NCI-H510A (cell line): ENCODE data around the gene KCNE1.
"Not testable (repeated sequence)": the region's sequence is repeated elsewhere in the genome, so short reads cannot be mapped to it uniquely, and the experiment has no call there.

Experiments
- DNase-seq: peaks from one replicate; lab custom pipeline; 2025; lab: John Stamatoyannopoulos, UW

Gene KCNE1

DNA sequence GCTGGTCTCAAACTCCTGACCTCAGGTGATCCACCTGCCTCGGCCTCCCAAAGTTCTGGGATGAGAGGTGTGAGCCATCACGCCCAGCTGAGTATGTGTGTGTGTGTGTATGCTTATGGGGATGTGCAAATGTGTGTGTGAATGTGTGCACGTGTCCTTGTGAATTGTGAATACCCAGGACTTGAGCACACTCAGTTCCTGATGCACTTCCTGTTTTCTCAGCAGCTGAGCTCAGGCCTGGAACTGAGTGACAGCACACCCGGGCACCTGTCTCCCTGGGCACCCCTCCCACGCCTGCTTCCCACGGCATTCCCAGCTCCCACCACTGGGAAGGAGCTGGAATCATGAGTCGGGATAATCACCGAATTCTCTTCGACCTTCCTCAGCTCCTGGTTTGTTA, 104.7 kb downstream of the KCNE1 start:
- DNase-seq = not testable (repeated sequence)

DNA sequence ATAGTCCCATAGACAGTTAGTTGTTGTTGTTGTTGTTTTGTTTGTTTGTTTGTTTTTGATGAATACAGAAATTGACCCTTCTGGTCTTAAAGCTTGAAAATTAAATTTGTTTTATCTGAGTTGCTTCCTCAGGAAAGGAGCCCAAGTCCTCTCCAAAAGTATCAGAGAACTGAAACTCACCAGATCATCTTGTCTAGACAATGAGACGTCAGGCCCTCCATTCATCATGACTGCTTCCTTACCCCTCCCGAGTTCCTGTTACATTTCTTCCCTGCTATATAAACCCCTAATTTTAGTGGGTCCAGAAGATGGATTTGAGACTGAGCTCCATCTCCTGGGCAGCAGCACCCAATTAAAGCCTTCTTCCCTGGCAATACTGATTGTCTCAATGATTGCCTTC, 105.3 kb downstream of the KCNE1 start:
- not testable (repeated sequence) for DNase-seq

DNA sequence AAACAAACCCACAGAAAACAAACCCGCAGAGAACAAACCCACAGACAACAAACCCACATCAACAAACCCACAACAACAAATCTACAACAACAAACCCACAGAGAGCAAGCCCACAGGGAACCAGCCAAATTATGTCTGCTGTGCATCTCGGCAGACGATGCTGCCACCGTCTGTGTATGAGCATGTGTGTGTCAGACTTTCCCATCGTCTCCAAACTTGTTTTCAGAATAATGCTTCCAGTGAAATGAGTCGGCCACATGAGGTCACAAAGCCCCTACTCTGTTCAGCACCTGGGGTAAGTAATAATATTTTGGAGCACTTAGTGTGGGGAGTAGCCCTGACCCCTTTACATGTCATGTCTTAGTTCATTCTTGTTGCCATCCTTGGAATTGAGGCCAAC, 105.9 kb downstream of the KCNE1 start:
- DNase-seq = not testable (repeated sequence)

- DNase-seq = not testable (repeated sequence)
Observed at GRCh38 chr21:34405686-34406085, 106.3 kb downstream of the KCNE1 start.

DNA sequence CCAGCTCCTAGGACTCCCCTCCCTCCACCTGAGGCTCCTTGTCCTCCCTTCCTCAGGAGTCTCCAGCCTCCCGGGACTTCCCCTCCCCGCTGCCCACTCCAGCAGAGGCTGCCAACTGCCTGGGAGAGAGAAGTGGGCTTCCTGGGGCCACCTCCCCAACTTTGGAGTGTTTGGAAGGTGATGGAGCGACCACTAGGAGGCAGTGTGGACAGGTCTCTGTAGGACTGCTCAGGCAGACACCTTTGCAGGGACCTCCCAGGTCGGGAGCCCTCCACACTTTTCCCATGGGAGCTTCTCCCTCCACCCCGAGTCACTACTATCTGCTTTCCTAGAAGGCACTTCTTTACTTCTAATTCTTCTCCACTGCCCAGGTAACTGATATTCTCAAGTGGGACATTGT, 107.3 kb downstream of the KCNE1 start:
- DNase-seq = not testable (repeated sequence)

DNA sequence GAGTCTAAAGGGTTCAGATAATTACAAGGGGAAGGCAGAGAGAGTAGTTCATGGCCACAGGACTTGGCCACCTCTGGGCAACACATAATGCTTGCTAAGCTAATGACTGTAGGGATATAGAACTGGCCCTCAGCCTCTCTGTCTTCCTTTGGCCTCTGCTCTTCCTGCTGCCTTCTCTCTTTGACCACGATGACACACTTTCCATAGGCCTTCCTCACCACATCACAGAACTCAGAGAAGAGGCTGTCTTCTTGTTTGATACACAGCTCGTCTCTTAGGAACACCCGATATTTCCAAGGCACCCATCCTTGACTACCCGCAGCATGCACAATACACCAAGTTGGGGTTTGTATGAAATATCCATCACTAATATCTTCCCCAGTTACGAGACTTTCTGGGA, 111.5 kb downstream of the KCNE1 start:
- not testable (repeated sequence) for DNase-seq
